GM23248 (cell line): ENCODE results near the gene POU2F1.

Experiments
- EZH2 ChIP-seq: fragments of 200-600 bp; sonication (generic); IDR thresholded peaks from 2 replicates; pipeline ENCODE4 v1.6.1; 2018; ENCODE audit warnings: antibody characterized with exemption, mild to moderate bottlenecking; ENCODE audit not compliant: insufficient read depth, poor library complexity, severe bottlenecking
- EZH2phosphoT487 ChIP-seq: fragments of 200-600 bp; sonication (generic); IDR thresholded peaks from 2 replicates; pipeline ENCODE4 v1.6.1; 2018; ENCODE audit warnings: antibody characterized with exemption, moderate library complexity, mild to moderate bottlenecking, low read depth; ENCODE audit not compliant: insufficient read depth

DNA sequence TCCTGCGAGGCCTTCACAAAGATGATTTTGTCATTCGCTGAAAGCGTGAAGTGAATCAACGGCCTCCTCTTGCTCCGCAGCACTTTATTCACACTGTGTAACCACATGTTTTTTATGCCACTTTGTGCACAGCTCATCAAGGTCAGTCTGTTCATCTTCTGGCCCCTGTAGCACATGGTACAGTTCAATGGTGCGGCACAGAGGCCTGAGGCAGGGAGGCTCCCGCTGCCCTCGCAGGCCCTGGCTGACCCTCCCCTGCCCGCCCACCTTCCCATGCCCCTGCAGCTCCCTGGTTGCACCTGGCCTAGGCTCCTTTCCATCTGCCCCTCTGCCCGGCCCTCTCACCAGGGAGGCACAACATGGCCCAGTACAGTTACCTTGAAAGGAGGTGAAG is 210.2 kb downstream of the POU2F1 start:
- TF ChIP-seq EZH2 (no peak), EZH2phosphoT487 (no peak)
